ENCODE data around the gene EFCAB14. TPM values are rescaled to one million over a fixed set of nuclear protein-coding genes. Genes with fewer than 3 reads are reported as not detected.

EFCAB14 gene
- total RNA-seq, 1 donor, result 63.7 TPM

DNA sequence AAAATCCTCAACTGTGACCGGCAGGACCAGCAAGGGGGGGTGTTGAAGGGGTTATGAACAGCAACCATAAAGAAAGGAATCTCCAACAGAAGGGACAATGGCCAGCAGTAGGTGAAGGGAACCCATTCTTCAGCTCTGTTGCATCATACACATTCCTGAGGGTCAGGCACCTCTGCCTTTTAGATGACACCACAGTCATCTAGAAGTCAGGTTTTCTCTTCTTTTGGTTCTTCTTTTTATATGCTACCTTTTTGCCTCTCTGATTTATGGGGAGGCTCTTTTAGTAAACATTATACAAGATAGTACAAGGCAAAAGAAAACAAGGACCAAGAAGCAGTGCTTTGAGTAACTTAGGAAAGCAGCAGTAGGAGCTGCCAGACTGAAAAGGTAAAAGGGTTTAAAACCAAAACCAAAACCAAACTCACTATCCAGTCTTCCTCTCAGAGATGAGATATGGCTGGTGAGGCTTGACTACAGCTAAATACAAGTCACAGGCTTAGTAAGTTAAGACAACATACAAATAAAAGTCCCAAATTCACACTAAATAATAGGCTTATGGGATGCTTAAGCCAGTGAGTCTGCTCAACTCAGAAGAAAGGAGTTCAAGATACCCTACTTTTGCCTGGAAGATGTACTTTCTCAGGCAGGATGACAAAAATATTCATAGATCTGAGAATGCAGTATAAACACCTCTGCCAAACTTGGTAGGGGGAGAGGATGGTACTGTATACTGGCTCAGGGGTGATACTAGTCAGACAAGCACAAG, 43.2 kb downstream of the EFCAB14 start:
- H4K20me1 ChIP-seq (ENCODE audit: insufficient read depth, low read length), result no peaks in the 10 kb centered on the region
- H2AFZ ChIP-seq (ENCODE audit: low read length), result no peak overlapping the region
- no peaks in the 10 kb centered on the region for H3K4me1 ChIP-seq (ENCODE audit: insufficient read depth, low read length)
- no peaks in the 10 kb centered on the region for H3K27me3 ChIP-seq (ENCODE audit: insufficient read depth, low read length)
- no peak overlapping the region for H3K27ac ChIP-seq (ENCODE audit: low read depth, low read length)
- H3K9me3 ChIP-seq (ENCODE audit: low read depth, low read length), result no peaks in the 10 kb centered on the region
- TF ChIP-seq, protein P1, sequence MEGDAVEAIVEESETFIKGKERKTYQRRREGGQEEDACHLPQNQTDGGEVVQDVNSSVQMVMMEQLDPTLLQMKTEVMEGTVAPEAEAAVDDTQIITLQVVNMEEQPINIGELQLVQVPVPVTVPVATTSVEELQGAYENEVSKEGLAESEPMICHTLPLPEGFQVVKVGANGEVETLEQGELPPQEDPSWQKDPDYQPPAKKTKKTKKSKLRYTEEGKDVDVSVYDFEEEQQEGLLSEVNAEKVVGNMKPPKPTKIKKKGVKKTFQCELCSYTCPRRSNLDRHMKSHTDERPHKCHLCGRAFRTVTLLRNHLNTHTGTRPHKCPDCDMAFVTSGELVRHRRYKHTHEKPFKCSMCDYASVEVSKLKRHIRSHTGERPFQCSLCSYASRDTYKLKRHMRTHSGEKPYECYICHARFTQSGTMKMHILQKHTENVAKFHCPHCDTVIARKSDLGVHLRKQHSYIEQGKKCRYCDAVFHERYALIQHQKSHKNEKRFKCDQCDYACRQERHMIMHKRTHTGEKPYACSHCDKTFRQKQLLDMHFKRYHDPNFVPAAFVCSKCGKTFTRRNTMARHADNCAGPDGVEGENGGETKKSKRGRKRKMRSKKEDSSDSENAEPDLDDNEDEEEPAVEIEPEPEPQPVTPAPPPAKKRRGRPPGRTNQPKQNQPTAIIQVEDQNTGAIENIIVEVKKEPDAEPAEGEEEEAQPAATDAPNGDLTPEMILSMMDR (IDR thresholded peaks at IDR 0.05; ENCODE audit: extremely low read depth, low read depth, low read length), result no peak
- peaks cover 45% of the 10 kb centered on the region for H3K36me3 ChIP-seq (ENCODE audit: insufficient read depth, low read length)
- H3K4me2 ChIP-seq (ENCODE audit: insufficient read depth, low read length), result no peak overlapping the region
- H3K79me2 ChIP-seq (ENCODE audit: insufficient read depth, low read length), result no peaks in the 10 kb centered on the region
- H3K4me3 ChIP-seq (ENCODE audit: insufficient read depth, low read length), result no peak overlapping the region
- DNase-seq (ENCODE audit: insufficient read length, low spot score, missing footprints), result no peak

DNA sequence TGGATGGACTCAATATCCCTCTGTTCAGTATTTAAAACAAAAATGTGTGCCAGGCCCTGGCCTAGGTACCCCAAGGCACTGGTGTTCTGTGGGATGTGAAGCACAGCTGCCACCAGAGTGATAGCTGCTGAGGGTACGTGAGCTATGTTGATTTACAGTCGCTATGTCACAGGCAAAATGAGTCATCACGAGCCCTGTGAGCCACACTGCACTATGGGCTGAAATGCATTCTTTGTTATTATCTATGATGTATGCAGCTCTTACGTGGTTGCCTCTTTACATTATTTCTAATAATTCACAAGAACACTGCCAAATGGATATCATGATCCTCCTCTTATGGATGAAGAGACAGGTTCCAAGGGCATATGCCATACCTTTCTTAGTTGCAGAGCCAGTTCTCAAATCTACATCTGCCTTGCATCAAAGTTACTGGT, 45.1 kb downstream of the EFCAB14 start:
- no peaks in the 10 kb centered on the region for H4K20me1 ChIP-seq (ENCODE audit: insufficient read depth, low read length)
- H3K79me2 ChIP-seq (ENCODE audit: insufficient read depth, low read length), result no peaks in the 10 kb centered on the region
- H3K27ac ChIP-seq (ENCODE audit: low read depth, low read length), result no peak overlapping the region
- H3K4me3 ChIP-seq (ENCODE audit: insufficient read depth, low read length), result no peak overlapping the region
- H2AFZ ChIP-seq (ENCODE audit: low read length), result no peak overlapping the region
- TF ChIP-seq, protein P1 (IDR thresholded peaks at IDR 0.05; ENCODE audit: extremely low read depth, low read depth, low read length), result no peak
- no peaks in the 10 kb centered on the region for H3K9me3 ChIP-seq (ENCODE audit: low read depth, low read length)
- no peak overlapping the region for H3K4me2 ChIP-seq (ENCODE audit: insufficient read depth, low read length)
- H3K27me3 ChIP-seq (ENCODE audit: insufficient read depth, low read length), result no peaks in the 10 kb centered on the region
- peak; percentile 74 for DNase-seq (ENCODE audit: insufficient read length, low spot score, missing footprints)
- H3K4me1 ChIP-seq (ENCODE audit: insufficient read depth, low read length), result no peaks in the 10 kb centered on the region
- peaks cover 31% of the 10 kb centered on the region for H3K36me3 ChIP-seq (ENCODE audit: insufficient read depth, low read length)

DNA sequence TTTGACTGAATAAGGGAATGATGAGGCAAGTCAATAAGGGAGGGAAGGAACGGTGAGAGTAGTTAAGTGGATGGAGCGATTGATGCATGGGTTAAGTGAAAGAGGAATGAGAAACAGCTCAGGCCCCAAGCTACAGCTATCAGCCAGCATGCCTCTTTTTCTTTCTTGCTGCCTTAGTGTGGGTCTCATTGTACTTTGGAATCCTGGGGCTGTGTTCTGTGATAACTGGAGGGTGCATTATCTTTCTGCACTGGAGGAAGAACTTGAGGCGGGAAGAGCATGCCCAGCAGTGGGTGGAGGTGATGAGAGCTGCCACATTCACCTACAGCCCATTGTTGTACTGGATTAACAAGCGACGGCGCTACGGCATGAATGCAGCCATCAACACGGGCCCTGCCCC, 46.2 kb downstream of the EFCAB14 start:
- no peaks in the 10 kb centered on the region for H3K27me3 ChIP-seq (ENCODE audit: insufficient read depth, low read length)
- TF ChIP-seq, protein P1 (IDR thresholded peaks at IDR 0.05; ENCODE audit: extremely low read depth, low read depth, low read length), result no peak
- no peak overlapping the region for H3K4me3 ChIP-seq (ENCODE audit: insufficient read depth, low read length)
- H3K27ac ChIP-seq (ENCODE audit: low read depth, low read length), result no peak overlapping the region
- no peaks in the 10 kb centered on the region for H3K4me1 ChIP-seq (ENCODE audit: insufficient read depth, low read length)
- DNase-seq (ENCODE audit: insufficient read length, low spot score, missing footprints), result no peak
- no peaks in the 10 kb centered on the region for H4K20me1 ChIP-seq (ENCODE audit: insufficient read depth, low read length)
- no peak overlapping the region for H2AFZ ChIP-seq (ENCODE audit: low read length)
- no peaks in the 10 kb centered on the region for H3K9me3 ChIP-seq (ENCODE audit: low read depth, low read length)
- peaks cover 23% of the 10 kb centered on the region for H3K36me3 ChIP-seq (ENCODE audit: insufficient read depth, low read length)
- no peak overlapping the region for H3K4me2 ChIP-seq (ENCODE audit: insufficient read depth, low read length)
- peaks cover 1% of the 10 kb centered on the region for H3K79me2 ChIP-seq (ENCODE audit: insufficient read depth, low read length)

DNA sequence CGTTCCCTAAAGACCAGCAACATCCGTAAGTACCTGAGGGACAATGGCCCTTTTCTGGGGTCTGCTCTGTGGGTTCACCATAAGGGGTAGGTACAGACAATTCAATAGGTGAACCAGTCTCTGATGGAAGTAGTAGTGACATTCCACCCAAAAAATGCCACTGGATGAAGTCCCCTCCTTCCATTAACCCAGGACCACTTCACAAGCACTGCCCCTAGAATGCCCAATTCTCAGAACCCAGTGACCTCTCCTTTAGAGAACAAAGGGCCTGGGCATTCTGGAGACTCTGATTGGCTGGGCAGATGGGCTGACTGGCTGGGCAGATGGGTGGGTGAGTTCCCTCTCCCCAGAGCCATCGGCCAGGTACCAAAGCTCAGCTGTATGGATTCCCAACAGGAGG, 47.4 kb downstream of the EFCAB14 start, which contains the start of gene TEX38:
Gene TEX38, plus strand, starts transcription at position 301 of the 400 bp plus-strand sequence. Its CDS starts 81 bp downstream, at position 382.
- Histone ChIP-seq H3K36me3 (ENCODE audit: insufficient read depth, low read length) (peaks cover 14% of the 10 kb centered on the region), H2AFZ (ENCODE audit: low read length) (no peak within 1 kb of the TSS), H4K20me1 (ENCODE audit: insufficient read depth, low read length) (peaks cover 8% of the 10 kb centered on the region), H3K4me1 (ENCODE audit: insufficient read depth, low read length) (peaks cover 10% of the 10 kb centered on the region), H3K27me3 (ENCODE audit: insufficient read depth, low read length) (no peaks in the 10 kb centered on the region), H3K4me3 (ENCODE audit: insufficient read depth, low read length) (no peak within 1 kb of the TSS), H3K9me3 (ENCODE audit: low read depth, low read length) (no peaks in the 10 kb centered on the region), H3K79me2 (ENCODE audit: insufficient read depth, low read length) (peaks cover 12% of the 10 kb centered on the region), H3K4me2 (ENCODE audit: insufficient read depth, low read length) (no peak within 1 kb of the TSS), H3K27ac (ENCODE audit: low read depth, low read length) (no peak within 1 kb of the TSS)
- DNase-seq (ENCODE audit: insufficient read length, low spot score, missing footprints), result no peak
- TF ChIP-seq, protein P1 (IDR thresholded peaks at IDR 0.05; ENCODE audit: extremely low read depth, low read depth, low read length), result no peak

All from osteoblast (primary cell).